Endodermal cell (in vitro differentiated cells): Measurements from ENCODE around the gene ZNF511. TPM values are rescaled to one million over a fixed set of nuclear protein-coding genes. Genes with fewer than 3 reads are reported as not detected.

Experiments used
- DNase-seq: peaks from one replicate; pipeline ENCODE4 v3.0.0-alpha.2; 2017
- H3K27ac ChIP-seq: 2 replicates; pipeline ENCODE4 v1.5.1; 2013; ENCODE audit warnings: mild to moderate bottlenecking, low read depth, low read length, moderate library complexity
- H3K27me3 ChIP-seq: 2 replicates; pipeline ENCODE4 v1.6.1; 2013; ENCODE audit warnings: mild to moderate bottlenecking, low read length, moderate library complexity; ENCODE audit not compliant: insufficient read depth, control insufficient read depth, poor library complexity, severe bottlenecking
- H3K36me3 ChIP-seq: 2 replicates; pipeline ENCODE4 v1.7.0; 2013; ENCODE audit warnings: mild to moderate bottlenecking, low read length, moderate library complexity; ENCODE audit not compliant: control insufficient read depth, insufficient read depth
- H3K4me1 ChIP-seq: one replicate; pipeline ENCODE4 v1.7.0; 2013; ENCODE audit warnings: low read length; ENCODE audit not compliant: control insufficient read depth, insufficient read depth
- H3K4me3 ChIP-seq: 2 replicates; pipeline ENCODE4 v1.5.1; 2013; ENCODE audit warnings: mild to moderate bottlenecking, low read length, moderate library complexity
- H3K9ac ChIP-seq: 2 replicates; pipeline ENCODE4 v1.6.1; 2013; ENCODE audit warnings: mild to moderate bottlenecking, low read length, moderate library complexity; ENCODE audit not compliant: poor library complexity, severe bottlenecking; ENCODE audit errors: extremely low read depth
- H3K9me3 ChIP-seq: 2 replicates; pipeline ENCODE4 v1.6.1; 2013; ENCODE audit warnings: mild to moderate bottlenecking, low read length, moderate library complexity; ENCODE audit not compliant: control insufficient read depth
- H3K27ac Mint-ChIP-seq: 2 replicates; pipeline ENCODE4 v1.8.0; 2020; ENCODE audit warnings: mixed read lengths
- H3K27me3 Mint-ChIP-seq: 2 replicates; pipeline ENCODE4 v1.8.0; 2021; ENCODE audit warnings: mild to moderate bottlenecking, mixed read lengths; ENCODE audit not compliant: insufficient read depth
- H3K36me3 Mint-ChIP-seq: 2 replicates; pipeline ENCODE4 v1.8.0; 2020; ENCODE audit warnings: low read depth, mixed read lengths
- H3K4me1 Mint-ChIP-seq: 2 replicates; pipeline ENCODE4 v1.8.0; 2020; ENCODE audit warnings: mixed read lengths
- H3K4me3 Mint-ChIP-seq: 2 replicates; pipeline ENCODE4 v1.8.0; 2020; ENCODE audit warnings: mild to moderate bottlenecking, moderate library complexity, mixed read lengths
- H3K9me3 Mint-ChIP-seq: 2 replicates; pipeline ENCODE4 v1.8.0; 2020; ENCODE audit warnings: mild to moderate bottlenecking, mixed read lengths
- CTCF ChIP-seq: fragments of 200-600 bp; sonication (generic); conservative IDR thresholded peaks from 2 replicates; pipeline ENCODE4 v1.5.0; 2021; ENCODE audit warnings: antibody characterized with exemption, mild to moderate bottlenecking
- WGBS, 2 experiments: methylation state at CpG; one replicate each; pipeline versions ENCODE4 v1.1.5 to v1.1.7; 2013; ENCODE audit warnings: missing lambda C conversion rate in 2 of 2, mixed read lengths in 1 of 2; ENCODE audit not compliant: insufficient coverage in 1 of 2, insufficient read length in 1 of 2; 5-methylcytosine and 5-hydroxymethylcytosine counted together
- total RNA-seq, 2 donors: library from RNA; stranded (reverse); fragmentation: NEBNext Ultra II Directional in 1 of 2; extraction: Animal tissue kit (Norgen Biotek cat#: 25700) in 1 of 2; gene quantifications; 2 replicates in 1 of 2; 3 replicates in 1 of 2; pipeline ENCODE4 v1.2.1, GENCODE V29; 2021

The ZNF511 gene
- total RNA-seq, 2 donors from 2014 or later = 48.1 to 57.6 TPM

GRCh38 chr10:133312016-133312768, 3.5 kb downstream of the ZNF511 start:
- DNase-seq = no peak
- Mint-ChIP-seq H3K9me3 (no peaks in the 10 kb centered on the region), H3K36me3 (peaks cover 22% of the 10 kb centered on the region), H3K4me3 (no peak overlapping the region), H3K27ac (no peak overlapping the region), H3K4me1 (peaks cover 8% of the 10 kb centered on the region), H3K27me3 (peaks cover 5% of the 10 kb centered on the region)
- no peaks in the 10 kb centered on the region for H3K27me3 ChIP-seq
- WGBS, 2 experiments = 93 to 95% methylated on average over 13 to 23 of the region's 23 CpGs
- H3K4me3 ChIP-seq = no peak overlapping the region
- no peaks in the 10 kb centered on the region for H3K9me3 ChIP-seq
- H3K36me3 ChIP-seq = peaks cover 24% of the 10 kb centered on the region
- H3K4me1 ChIP-seq = peaks cover under 1% of the 10 kb centered on the region
- no peak for TF ChIP-seq CTCF
- no peak overlapping the region for H3K27ac ChIP-seq
- H3K9ac ChIP-seq = no peak overlapping the region

- H3K4me3 Mint-ChIP-seq = no peak overlapping the region
- H3K27me3 Mint-ChIP-seq = peaks cover 5% of the 10 kb centered on the region
- no peaks in the 10 kb centered on the region for H3K4me1 ChIP-seq
- H3K27ac ChIP-seq = no peak overlapping the region
- H3K4me1 Mint-ChIP-seq = peaks cover 5% of the 10 kb centered on the region
- peaks cover 24% of the 10 kb centered on the region for H3K36me3 ChIP-seq
- H3K4me3 ChIP-seq = no peak overlapping the region
- DNase-seq = no peak
- H3K9me3 ChIP-seq = no peaks in the 10 kb centered on the region
- H3K9ac ChIP-seq = no peak overlapping the region
- WGBS, 2 experiments = 87 to 95% methylated on average over 5 to 9 of the region's 9 CpGs
- peaks cover 22% of the 10 kb centered on the region for H3K36me3 Mint-ChIP-seq
- H3K27ac Mint-ChIP-seq = no peak overlapping the region
- no peak for TF ChIP-seq CTCF
- no peaks in the 10 kb centered on the region for H3K9me3 Mint-ChIP-seq
- H3K27me3 ChIP-seq = no peaks in the 10 kb centered on the region
Measured at GRCh38 chr10:133312769-133313145, 4.0 kb downstream of the ZNF511 start.

- DNase-seq = no peak
- Mint-ChIP-seq H3K27ac (no peak overlapping the region), H3K4me1 (peaks cover under 1% of the 10 kb centered on the region), H3K36me3 (peaks cover 22% of the 10 kb centered on the region), H3K27me3 (peaks cover 5% of the 10 kb centered on the region), H3K4me3 (no peak overlapping the region), H3K9me3 (no peaks in the 10 kb centered on the region)
- no peaks in the 10 kb centered on the region for H3K9me3 ChIP-seq
- H3K27ac ChIP-seq = no peak overlapping the region
- no peaks in the 10 kb centered on the region for H3K4me1 ChIP-seq
- H3K36me3 ChIP-seq = peaks cover 24% of the 10 kb centered on the region
- WGBS, 2 experiments = 89 to 98% methylated on average over 3 to 4 of the region's 4 CpGs
- H3K27me3 ChIP-seq = no peaks in the 10 kb centered on the region
- TF ChIP-seq CTCF = no peak
- no peak overlapping the region for H3K4me3 ChIP-seq
- H3K9ac ChIP-seq = no peak overlapping the region
Measured at GRCh38 chr10:133313192-133313591, 4.5 kb downstream of the ZNF511 start.
